ENCODE data around the gene IL10.

The IL10 gene

GRCh38 chr1:206742719-206743383 is 29.4 kb downstream of the IL10 start:
- Histone ChIP-seq H3K4me3 (no peak overlapping the region), H3K27ac (no peak overlapping the region)
- DNase-seq (ENCODE audit: low spot score): no peak
- no peak for TF ChIP-seq CTCF (IDR thresholded peaks at IDR 0.05)

GRCh38 chr1:206741142-206741701 is 31.1 kb downstream of the IL10 start:
- Histone ChIP-seq H3K27ac (no peak overlapping the region), H3K4me3 (no peak overlapping the region)
- no peak for TF ChIP-seq CTCF (IDR thresholded peaks at IDR 0.05)
- DNase-seq (ENCODE audit: low spot score): no peak

GRCh38 chr1:206739411-206740076 is 32.8 kb downstream of the IL10 start:
- TF ChIP-seq CTCF (IDR thresholded peaks at IDR 0.05): no peak
- no peak overlapping the region for H3K4me3 ChIP-seq
- H3K27ac ChIP-seq: no peak overlapping the region
- no peak for DNase-seq (ENCODE audit: low spot score)

GRCh38 chr1:206738370-206739366 is 33.6 kb downstream of the IL10 start:
- no peak for TF ChIP-seq CTCF (IDR thresholded peaks at IDR 0.05)
- DNase-seq (ENCODE audit: low spot score): no peak
- H3K4me3 ChIP-seq: no peak overlapping the region
- H3K27ac ChIP-seq: no peak overlapping the region

- no peak for TF ChIP-seq CTCF (IDR thresholded peaks at IDR 0.05)
- no peak for DNase-seq (ENCODE audit: low spot score)
- Histone ChIP-seq H3K27ac (peak overlapping the region in 1 of 2 donors; percentile 6), H3K4me3 (no peak overlapping the region)
These were observed 34.5 kb downstream of the IL10 start for GRCh38 chr1:206737729-206738201.

- no peak for DNase-seq (ENCODE audit: low spot score)
- Histone ChIP-seq H3K27ac (peak overlapping the region in 1 of 2 donors; percentile 6), H3K4me3 (no peak overlapping the region)
- no peak for TF ChIP-seq CTCF (IDR thresholded peaks at IDR 0.05)
These were observed 35.2 kb downstream of the IL10 start for GRCh38 chr1:206736878-206737728.
